Measurements from ENCODE around the gene SMCHD1.
A peak's percentile ranks its signal among the peaks of the same experiment; 100 is the strongest.
"Not testable (repeated sequence)": the region's sequence is repeated elsewhere in the genome, so short reads cannot be mapped to it uniquely, and the experiment has no call there.

SMCHD1 gene

GRCh38 chr18:2656981-2657512, 1.5 kb downstream of the SMCHD1 start:
- peak overlapping the region; percentile 98 for H3K27ac ChIP-seq
- no peak for TF ChIP-seq ZFX (IDR thresholded peaks at IDR 0.05)
- TF ChIP-seq, protein P1, sequence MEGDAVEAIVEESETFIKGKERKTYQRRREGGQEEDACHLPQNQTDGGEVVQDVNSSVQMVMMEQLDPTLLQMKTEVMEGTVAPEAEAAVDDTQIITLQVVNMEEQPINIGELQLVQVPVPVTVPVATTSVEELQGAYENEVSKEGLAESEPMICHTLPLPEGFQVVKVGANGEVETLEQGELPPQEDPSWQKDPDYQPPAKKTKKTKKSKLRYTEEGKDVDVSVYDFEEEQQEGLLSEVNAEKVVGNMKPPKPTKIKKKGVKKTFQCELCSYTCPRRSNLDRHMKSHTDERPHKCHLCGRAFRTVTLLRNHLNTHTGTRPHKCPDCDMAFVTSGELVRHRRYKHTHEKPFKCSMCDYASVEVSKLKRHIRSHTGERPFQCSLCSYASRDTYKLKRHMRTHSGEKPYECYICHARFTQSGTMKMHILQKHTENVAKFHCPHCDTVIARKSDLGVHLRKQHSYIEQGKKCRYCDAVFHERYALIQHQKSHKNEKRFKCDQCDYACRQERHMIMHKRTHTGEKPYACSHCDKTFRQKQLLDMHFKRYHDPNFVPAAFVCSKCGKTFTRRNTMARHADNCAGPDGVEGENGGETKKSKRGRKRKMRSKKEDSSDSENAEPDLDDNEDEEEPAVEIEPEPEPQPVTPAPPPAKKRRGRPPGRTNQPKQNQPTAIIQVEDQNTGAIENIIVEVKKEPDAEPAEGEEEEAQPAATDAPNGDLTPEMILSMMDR (conservative IDR thresholded peaks at IDR 0.05) = no peak

- TF ChIP-seq ZFX (IDR thresholded peaks at IDR 0.05) = no peak
- TF ChIP-seq, protein P1 (conservative IDR thresholded peaks at IDR 0.05) = no peak
- peak overlapping the region; percentile 88 for H3K27ac ChIP-seq
Measured at GRCh38 chr18:2657788-2658458, 2.4 kb downstream of the SMCHD1 start.

DNA sequence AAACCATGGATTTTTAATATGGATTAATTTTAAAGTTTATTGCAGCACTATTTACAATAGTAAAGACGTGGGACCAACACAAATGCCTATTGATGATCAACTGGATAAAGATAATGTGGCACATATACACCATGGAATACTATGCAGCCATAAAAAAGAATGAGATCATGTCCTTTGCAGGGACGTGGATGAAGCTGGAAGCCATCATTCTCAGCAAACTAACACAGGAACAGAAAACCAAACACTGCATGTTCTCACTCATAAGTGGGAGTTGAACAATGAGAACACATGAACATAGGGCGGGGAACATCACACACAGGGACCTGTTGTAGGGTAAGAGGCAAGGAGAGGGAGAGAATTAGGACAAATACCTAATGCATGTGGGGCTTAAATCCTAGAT, 5.3 kb downstream of the SMCHD1 start:
- not testable (repeated sequence) for H3K27ac ChIP-seq

- not testable (repeated sequence) for H3K27ac ChIP-seq
Measured at GRCh38 chr18:2662288-2662687, 6.8 kb downstream of the SMCHD1 start.

GRCh38 chr18:2662990-2663389, 7.5 kb downstream of the SMCHD1 start:
- H3K27ac ChIP-seq = no peak overlapping the region
- TF ChIP-seq, protein P1 (conservative IDR thresholded peaks at IDR 0.05) = no peak
- no peak for TF ChIP-seq ZFX (IDR thresholded peaks at IDR 0.05)

DNA sequence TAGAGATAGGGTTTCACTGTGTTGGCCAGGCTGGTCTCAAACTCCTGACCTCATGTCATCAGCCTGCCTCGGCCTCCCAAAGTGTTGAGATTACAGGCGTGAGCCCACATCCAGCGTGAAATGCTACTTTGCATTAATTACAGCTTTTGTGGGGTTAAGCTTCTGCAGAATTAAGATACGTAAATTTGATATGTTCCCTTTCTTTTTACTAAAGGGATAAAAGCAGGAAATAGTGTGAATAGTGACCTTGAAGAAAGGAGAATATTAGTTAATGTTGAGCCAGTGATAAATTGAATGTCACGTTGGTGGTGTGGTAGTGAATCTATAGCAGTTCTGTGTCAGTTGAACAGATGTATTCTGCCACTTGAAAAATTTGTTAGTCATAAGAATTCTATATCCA, 16.9 kb downstream of the SMCHD1 start:
- TF ChIP-seq, protein P1 (conservative IDR thresholded peaks at IDR 0.05) = no peak
- TF ChIP-seq ZFX (IDR thresholded peaks at IDR 0.05) = no peak
- H3K27ac ChIP-seq = no peak overlapping the region

DNA sequence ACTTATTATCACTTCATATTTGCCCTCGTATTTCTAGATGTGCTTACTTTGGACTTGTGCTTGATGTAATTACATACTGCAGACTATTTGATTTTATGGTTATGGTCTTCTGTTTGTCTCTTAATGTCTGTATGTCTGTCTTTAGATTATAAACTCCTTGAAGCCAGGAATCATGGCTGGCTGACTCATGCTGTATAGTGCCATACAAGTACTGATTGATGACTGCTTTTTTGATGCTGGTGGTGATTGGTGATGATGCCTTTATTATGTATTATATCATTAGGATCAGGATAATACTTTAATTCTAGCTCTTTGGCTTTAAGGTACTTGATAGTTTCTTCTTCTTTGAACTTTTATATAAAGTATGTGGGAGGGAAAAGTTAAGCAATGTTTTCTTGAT, 17.3 kb downstream of the SMCHD1 start:
- H3K27ac ChIP-seq = no peak overlapping the region
- TF ChIP-seq, protein P1 (conservative IDR thresholded peaks at IDR 0.05) = no peak

- not testable (repeated sequence) for H3K27ac ChIP-seq
Measured at GRCh38 chr18:2678933-2679332, 23.4 kb downstream of the SMCHD1 start.

GRCh38 chr18:2680216-2680792, 24.8 kb downstream of the SMCHD1 start:
- no peak overlapping the region for H3K27ac ChIP-seq
- TF ChIP-seq ZFX (IDR thresholded peaks at IDR 0.05) = no peak
- TF ChIP-seq, protein P1 (conservative IDR thresholded peaks at IDR 0.05) = no peak

Data from C4-2B (cell line).